GM12891 (cell line): Measurements from ENCODE around the gene FAM47E.

ENCODE experiments used
- DNase-seq: peaks from one replicate; pipeline ENCODE4 v3.0.0; 2011; ENCODE audit warnings: low spot score; ENCODE audit not compliant: insufficient read length
- FAIRE-seq: peaks from 2 replicates; lab custom pipeline; 2011; peaks lifted over from hg19 to GRCh38; lab: Jason Lieb, UNC
- PAX5 ChIP-seq: IDR thresholded peaks from 2 replicates; pipeline ENCODE4 v1.6.1; 2011; ENCODE audit warnings: low read length, moderate library complexity, mild to moderate bottlenecking; ENCODE audit not compliant: insufficient read depth, severe bottlenecking
- POLR2A ChIP-seq: IDR thresholded peaks from 2 replicates; pipeline ENCODE4 v1.6.1; 2011; ENCODE audit warnings: low read depth, low read length, control low read depth
- POLR2AphosphoS5 ChIP-seq: IDR thresholded peaks from 2 replicates; pipeline ENCODE4 v1.6.1; 2011; ENCODE audit warnings: low read depth, low read length, control low read depth
- POU2F2 ChIP-seq: IDR thresholded peaks from 2 replicates; pipeline ENCODE4 v1.6.1; 2011; ENCODE audit warnings: low read depth, mild to moderate bottlenecking, control low read depth, low read length, moderate library complexity
- SPI1 ChIP-seq: IDR thresholded peaks from 2 replicates; pipeline ENCODE4 v1.6.1; 2011; ENCODE audit warnings: low read depth, low read length, control low read depth
- TAF1 ChIP-seq: IDR thresholded peaks from 2 replicates; pipeline ENCODE4 v1.6.1; 2011; ENCODE audit warnings: low read depth, low read length, control low read depth

The FAM47E gene

DNA sequence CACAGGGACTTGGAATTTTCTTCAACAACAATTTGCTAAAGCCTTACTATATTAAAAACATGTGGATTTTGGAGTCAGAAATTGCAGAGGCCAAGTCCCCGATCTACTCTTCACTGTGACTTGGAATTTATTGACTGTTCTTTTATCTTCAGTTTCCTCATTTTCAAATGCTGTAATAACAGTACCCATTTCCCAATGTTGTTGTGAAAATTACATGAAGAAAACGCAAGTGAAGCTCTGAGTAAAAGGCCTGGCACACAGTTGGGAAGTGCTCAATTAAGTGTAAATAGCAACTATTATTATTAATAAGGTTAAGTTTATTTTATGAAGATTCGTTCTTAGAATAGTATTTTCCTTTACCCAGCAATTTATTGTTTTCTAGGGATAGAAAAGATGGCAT lies 70.7 kb downstream of the FAM47E start:
- TF ChIP-seq PAX5 (no peak), POLR2AphosphoS5 (no peak), POU2F2 (no peak), SPI1 (no peak), TAF1 (no peak), POLR2A (no peak)
- FAIRE-seq (no peak), DNase-seq (no peak)

DNA sequence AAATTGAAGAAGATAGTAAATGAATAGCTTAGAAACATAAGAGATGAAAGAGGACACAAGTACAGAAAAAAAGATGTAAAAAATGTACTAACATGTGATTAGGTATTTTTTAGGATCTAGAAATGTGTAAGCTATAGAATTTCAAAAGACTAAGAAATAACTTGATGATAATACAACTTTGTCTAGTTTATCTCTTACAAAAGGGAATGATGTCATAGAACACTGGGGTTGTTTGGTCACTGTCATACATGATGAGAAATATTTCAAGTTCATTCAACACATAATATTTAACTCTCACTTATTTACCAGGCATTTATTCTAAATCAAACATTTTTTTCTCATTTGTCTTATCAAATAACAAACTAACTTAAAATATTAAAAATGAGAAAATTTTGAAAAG lies 73.6 kb downstream of the FAM47E start:
- FAIRE-seq (no peak), DNase-seq (no peak)
- TF ChIP-seq PAX5 (no peak), POLR2A (no peak), SPI1 (no peak), TAF1 (no peak), POLR2AphosphoS5 (no peak), POU2F2 (no peak)

DNA sequence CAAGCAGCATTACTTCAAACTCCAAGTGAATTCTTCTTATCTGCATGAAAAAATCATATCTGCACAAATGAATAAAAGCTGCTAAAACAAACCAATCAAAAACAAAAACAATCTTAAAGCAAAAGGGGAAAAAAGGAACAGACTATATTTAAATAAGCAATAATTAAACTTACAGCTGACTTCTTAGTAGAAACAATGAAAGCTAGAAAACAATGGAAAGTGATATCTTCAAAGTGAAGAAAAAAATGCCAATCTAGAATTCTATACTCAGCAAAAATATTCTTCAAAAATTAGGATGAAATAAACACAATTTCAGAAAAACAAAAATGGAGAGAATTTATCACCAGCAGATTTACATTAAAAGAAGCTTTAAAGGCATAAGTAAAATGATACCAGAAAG lies 75.0 kb downstream of the FAM47E start:
- TF ChIP-seq SPI1 (no peak), PAX5 (no peak), POLR2AphosphoS5 (no peak), TAF1 (no peak), POLR2A (no peak), POU2F2 (no peak)
- FAIRE-seq: no peak
- DNase-seq: no peak
